ENCODE results near the gene CRB3. TPM values are rescaled to one million over a fixed set of nuclear protein-coding genes. Genes with fewer than 3 reads are reported as not detected.

CRB3 gene
- total RNA-seq, 1 donor from 2014 or later, result not detected

DNA sequence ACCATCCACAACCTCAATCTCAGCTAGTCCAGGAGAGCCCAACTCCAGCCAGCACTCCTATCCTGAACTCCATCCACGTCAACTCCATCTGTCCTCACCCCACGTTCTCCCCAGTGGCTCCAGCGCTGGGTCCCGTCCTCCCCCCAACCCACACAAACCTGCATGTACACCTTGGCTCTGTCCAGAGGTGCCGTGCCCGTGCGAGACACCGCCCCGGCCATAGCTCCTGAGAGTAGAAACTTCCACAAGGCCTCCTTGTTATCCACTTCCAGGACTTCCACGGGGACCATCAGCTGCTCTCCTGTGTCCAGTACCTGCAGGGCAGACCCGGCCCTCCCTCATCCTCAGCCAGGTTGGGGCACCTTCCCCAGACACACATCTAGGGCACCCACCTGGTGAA is 32.2 kb upstream of the CRB3 start:
- DNase-seq (ENCODE audit: low read depth in 2 of 2), result no peak

GRCh38 chr19:6433165-6433564 is 30.9 kb upstream of the CRB3 start:
- DNase-seq (ENCODE audit: low read depth in 2 of 2), result no peak

DNA sequence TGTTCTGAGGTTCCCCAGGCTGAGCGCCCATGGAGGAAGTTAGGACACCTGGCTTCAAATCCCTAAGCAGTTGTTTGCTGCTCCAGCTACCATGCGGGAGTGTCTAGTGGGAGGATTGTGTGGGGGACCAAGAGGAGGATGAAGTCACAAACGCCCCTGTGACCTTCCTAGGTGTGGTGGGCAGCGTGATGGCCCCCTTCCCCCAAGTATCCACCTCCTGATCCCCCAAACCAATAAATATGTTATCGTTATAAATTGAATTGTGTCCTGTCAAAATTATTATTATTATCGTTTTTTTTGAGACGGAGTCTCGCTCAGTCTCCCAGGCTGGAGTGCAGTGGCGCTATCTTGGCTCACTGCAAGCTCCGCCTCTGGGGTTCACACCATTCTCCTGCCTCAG is 30.4 kb upstream of the CRB3 start, which contains the start of gene SLC25A41:
Gene SLC25A41, minus strand, starts transcription at position 101 of the 400 bp plus-strand sequence. Its CDS starts 70 bp downstream, at position 31.
- DNase-seq (ENCODE audit: low read depth in 2 of 2), result no peak

- DNase-seq (ENCODE audit: low read depth in 2 of 2), result no peak
Observed at GRCh38 chr19:6439743-6440142, 24.3 kb upstream of the CRB3 start.

DNA sequence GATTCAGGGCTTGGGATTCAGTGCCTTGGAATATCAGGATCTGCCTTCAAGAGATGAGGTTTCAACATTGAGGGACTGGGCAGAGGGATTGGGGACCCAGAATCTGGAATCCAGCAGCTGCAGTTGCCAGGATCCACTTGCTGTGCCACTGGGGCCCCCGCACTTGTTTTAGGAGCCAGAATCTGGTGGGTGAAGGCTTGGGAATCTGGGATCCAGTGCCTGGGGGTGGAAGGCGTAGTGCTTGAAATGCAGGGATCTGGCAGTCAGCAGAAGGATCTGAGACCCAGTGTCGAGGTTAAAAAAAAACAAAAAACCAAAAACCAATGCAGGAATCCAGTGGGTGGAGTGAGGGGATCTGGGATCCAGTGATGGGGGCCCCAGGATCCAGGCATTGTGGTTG is 23.2 kb upstream of the CRB3 start:
- no peak for DNase-seq (ENCODE audit: low read depth in 2 of 2)

DNA sequence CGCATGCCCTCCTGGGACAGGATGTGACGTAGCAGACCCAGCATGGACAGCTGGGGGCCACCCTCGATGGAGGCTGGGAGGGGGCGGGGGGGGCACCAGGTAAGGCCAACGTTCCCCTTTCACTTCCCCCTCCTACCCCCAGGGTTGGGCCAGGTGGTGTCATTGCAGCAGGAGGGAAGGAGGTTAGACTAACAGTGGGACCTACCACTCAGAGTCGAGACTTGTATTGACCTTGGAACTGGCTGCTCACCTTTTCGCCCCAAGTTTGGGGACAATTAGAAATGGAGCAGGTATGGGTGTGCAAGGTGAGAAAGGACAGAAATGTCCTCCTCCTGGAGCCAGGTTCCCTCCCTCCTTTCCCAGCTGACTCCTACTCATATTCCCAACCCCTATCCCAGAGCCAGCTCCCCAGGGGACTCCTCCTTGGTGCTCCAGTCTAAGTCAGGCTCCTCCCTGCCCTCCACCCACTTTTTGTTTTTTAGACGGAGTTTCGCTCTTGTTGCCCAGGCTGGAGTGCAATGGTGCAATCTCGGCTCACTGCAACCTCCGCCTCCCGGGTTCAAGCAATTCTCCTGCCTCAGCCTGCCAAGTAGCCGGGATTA is 21.9 kb upstream of the CRB3 start:
- no peak for DNase-seq (ENCODE audit: low read depth in 2 of 2)

DNA sequence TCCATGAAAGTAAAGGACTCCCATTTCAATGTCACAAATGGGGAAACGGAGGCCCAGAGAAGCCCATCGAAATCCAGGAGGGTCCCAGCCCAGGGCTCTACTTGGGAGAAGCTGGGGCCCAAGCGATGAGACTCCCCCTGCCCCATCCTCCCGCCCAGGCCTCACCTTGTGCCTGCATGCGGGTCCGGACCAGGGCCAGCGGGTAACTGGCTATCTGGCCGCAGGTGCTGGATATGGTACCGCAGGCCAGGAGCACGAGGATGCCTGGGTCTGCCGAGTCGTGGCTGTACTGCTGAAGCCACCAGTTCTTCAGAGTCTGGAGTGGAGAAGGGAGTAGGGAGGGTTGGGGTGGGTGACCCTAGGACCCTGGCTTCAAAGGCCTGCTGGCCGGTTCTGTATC is 20.1 kb upstream of the CRB3 start:
- DNase-seq (ENCODE audit: low read depth in 2 of 2), result no peak

DNA sequence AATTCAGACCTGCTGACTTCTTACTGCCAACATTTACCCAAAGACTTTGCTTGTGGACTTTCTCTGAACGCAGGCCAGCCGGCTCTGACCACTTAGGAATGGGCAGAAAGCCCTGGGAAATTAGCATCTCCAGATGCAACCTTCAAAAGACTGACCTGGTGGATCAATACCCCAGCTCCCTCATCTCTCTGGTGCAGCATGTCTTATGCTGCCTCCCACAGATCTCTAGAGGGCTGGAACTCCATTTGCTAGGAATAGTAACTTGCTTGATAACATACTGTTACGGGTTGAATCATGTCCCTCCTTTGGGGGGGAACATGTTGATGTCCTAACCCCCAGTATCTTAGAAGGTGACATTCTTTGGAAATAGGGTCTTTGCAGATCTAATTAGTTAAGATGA is 17.6 kb upstream of the CRB3 start:
- DNase-seq (ENCODE audit: low read depth in 2 of 2), result no peak

DNA sequence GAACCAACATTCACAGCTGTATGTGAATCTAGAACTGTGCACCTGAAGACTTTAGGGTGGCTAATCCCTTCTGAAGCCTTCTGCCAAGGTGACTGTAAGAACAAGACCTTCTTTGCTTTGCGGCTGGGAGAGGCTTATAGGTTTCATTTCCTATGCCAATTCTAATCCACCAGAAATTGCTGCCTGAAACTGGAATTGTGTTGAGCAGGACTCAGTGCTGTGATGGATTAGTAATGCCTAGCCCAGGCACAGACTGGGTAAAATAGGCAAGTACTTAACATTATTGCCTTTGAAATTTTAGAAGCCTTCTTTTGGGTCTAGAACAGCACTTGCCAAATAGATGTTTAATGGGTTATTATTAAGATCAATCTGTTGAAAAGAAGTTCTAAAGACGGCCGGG is 16.0 kb upstream of the CRB3 start:
- no peak for DNase-seq (ENCODE audit: low read depth in 2 of 2)

DNA sequence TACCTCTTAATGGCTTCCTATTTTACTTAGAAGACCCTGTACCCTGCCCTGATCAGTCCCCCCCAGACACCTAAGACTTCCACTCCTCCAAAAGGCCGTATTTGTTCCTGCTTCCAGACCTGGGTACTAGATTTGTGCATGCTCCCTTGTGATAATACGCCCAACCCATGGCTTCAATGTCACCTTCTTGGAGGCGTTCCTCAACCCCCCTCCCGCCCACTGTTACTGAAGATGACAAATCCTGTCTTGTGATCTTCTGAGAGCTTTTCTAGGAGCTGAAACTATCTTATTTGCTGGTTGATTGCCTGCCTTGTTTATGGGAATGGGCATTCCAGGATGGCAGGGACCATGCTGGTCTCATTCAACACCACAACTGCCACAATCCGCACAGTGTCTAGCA is 13.9 kb upstream of the CRB3 start:
- no peak for DNase-seq (ENCODE audit: low read depth in 2 of 2)

GRCh38 chr19:6451583-6452222 is 12.4 kb upstream of the CRB3 start:
- DNase-seq (ENCODE audit: low read depth in 2 of 2), result no peak

GRCh38 chr19:6452223-6452614 is 11.9 kb upstream of the CRB3 start:
- DNase-seq (ENCODE audit: low read depth in 2 of 2), result no peak

DNA sequence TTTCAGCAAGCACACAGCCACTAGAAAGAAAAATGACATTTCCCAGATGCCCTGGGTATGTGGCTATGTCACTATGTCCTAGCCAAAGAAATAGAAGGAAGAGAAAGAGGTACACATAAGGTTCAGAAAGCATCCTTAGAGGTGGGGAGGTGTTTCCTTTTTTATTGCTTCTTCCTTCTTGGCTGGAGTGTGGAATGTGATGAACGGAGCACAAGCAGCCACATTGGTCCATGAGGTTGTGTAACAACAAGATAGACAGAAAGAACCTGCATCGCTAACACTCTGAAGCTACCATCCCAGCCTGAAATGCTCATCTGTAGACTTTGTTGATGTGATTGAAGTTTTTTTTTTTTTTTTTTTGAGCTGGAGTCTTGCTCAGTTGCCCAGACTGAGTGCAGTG is 11.2 kb upstream of the CRB3 start:
- DNase-seq (ENCODE audit: low read depth in 2 of 2), result no peak

- DNase-seq (ENCODE audit: low read depth in 2 of 2), result no peak
Observed at GRCh38 chr19:6453951-6454565, 10.0 kb upstream of the CRB3 start.

- no peak for DNase-seq (ENCODE audit: low read depth in 2 of 2)
Observed at GRCh38 chr19:6455924-6456323, 8.1 kb upstream of the CRB3 start.

DNA sequence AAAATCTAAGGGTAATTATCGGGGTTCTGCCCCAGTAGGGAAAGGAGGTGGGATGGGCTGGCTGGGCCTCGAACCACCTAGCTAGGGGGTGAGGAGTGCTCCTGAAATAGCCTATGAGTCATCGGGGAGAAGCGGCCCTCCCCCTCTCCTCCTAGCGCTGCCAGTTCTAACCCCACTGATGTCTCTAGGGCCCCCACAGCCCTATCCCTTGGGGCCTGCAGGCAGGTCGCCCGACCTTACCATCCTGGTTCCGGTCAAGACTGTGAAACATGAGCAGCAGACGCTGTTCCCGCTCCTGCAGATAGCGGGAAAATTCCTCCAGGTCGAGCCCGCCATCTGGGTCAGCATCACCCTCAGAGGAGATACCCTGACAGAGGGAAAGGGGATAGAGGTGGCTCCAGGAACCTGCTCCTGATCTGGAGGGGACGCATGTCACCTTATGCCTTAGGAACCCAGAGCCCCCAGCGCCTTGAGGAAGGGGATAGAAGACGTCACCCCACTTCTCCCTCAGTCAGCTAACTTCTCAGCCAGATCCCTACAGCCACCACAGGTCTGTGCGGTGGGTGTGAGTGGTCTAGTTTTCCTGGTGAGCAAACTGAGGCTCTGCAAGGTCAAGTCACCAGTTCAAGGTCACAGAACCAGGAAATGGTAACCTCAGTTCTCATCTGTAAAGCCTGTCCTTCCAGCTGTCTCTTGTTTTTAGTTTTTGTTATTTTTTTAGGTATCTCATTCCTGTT is 5.9 kb upstream of the CRB3 start:
- no peak for DNase-seq (ENCODE audit: low read depth in 2 of 2)

DNA sequence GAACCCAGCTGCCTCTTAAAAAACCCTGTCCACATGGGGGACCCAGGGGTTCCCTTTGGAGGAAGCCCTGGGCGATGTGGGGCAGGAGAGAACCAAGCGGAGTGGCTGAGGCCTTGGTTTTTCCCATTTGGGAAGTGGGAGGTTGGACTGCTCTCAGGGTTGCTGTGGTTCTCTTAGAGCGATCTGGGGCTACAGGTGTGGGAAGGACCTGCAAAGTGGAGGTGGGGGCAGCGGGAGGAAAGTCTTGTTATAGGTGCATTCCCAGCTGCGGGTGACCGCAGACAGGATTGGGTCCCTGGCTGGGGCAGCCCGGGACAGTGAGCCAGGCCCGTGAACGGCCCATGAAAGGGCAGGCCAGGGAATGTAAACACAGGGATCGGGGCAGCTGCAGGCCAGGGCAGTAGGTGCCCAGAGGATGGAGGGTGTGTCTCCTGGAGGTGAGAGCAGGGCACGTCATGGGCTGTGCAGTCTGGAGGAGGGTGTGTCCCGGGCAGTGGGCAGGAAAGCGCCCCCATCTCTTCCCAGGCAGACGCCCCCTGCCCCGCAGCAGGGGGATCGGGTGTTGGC is 5.3 kb upstream of the CRB3 start:
- DNase-seq (ENCODE audit: low read depth in 2 of 2), result no peak

DNA sequence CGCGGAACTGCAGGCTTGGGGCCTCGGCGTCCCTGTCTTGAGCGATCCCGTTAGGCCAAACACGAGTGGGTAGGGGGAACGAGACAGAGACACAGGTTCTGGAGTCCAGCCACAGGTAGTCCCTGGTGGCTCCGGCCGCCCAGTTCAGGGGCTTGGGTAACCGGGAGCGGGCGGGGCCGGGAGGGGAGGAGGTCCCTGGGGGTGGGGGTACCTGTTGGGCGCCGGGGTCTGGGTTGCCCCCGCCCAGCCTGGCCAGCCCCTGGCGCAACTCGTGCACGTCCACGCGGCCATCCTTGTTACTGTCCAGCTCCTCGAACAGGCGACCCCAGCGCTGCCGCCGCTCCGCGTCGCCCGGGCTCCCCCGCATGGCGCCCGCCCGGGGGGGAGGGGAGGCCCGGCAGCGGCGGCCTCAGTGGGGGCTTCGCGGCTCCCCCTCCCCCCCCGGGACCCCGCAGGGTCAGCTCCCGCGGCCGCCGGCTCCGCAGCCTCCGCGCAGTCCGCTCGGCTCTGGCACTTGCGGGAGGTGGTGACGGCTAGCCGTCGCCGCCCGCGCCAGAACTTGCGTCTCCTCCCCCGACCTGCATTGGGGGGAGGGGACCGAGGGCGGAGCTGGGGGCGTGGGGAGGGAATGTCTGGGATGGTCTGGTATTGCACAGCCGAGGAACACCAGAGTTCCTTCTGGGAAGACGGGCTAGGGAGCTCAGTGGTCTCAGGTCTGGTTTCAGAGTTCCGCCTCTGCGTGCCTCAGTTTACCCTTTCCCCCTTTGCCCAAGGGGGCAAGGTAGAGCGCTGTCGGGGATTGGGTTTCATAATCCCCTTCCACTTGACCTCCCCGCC is 4.6 kb upstream of the CRB3 start, which contains the start of gene SLC25A23:
Gene SLC25A23, minus strand, starts transcription at position 531 of the 837 bp plus-strand sequence. Its CDS starts 164 bp downstream, at position 367.
- peak; percentile 49 to 82 for DNase-seq (ENCODE audit: low read depth in 2 of 2)

GRCh38 chr19:6460099-6460884 is 3.8 kb upstream of the CRB3 start:
- DNase-seq (ENCODE audit: low read depth in 2 of 2), result peak; percentile 96 to 97

DNA sequence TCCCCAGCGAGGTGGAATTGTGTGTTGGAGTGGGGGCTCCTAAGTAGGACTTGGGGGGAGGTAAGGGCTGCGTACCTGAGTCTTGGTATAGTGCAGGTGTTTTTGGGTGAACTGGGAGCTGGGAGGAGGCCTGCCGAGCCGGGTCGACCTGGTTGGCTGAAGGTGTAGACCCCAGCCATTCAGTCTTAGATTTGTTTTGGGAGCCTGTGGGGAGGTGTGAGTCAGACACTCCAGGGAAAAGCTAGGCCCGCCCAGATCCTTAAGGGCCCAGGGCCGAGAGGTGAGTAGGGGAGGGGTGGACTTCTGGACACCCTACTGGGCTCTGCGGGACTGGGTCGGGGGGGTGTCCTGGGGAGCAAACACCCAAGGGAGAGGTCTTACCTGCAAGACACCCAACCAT is 935 bp downstream of the CRB3 start:
- DNase-seq (ENCODE audit: low read depth in 2 of 2), result no peak

Measured in lung microvascular endothelial cell (primary cell).